Panc1 (cell line): Measurements from ENCODE around the gene SOCS1. TPM values are rescaled to one million over a fixed set of nuclear protein-coding genes. Genes with fewer than 3 reads are reported as not detected.

Source experiments
- ATAC-seq: fragments of 200-7000 bp; cut with Tn5 transposase; 2 replicates; pipeline ENCODE4 v1.9.1; 2020; ENCODE audit warnings: mild to moderate bottlenecking, moderate library complexity
- BruUV-seq: library from RNA; stranded (reverse); fragments of 400-500 nt; replicated peaks from 2 replicates; lab custom pipeline; 2021; lab: Mats Ljungman, UMichigan
- CTCF ChIA-PET: fragments of 300-600 bp; sonication (Branson Sonifier 250); formaldehyde crosslinking; loops from one replicate; lab custom pipeline; 2022; ENCODE audit warnings: antibody characterized with exemption; lab: Charles Lee
- POLR2A ChIA-PET: fragments of 300-600 bp; sonication (Branson Sonifier 250); formaldehyde crosslinking; loops from one replicate; lab custom pipeline; 2022; ENCODE audit warnings: antibody characterized with exemption; lab: Charles Lee
- DNase-seq: peaks from one replicate; pipeline ENCODE4 v3.0.0-alpha.2; 2010; ENCODE audit warnings: low read depth, low spot score
- H3K27ac ChIP-seq: 2 replicates; pipeline ENCODE4 v1.5.1; 2011; ENCODE audit warnings: mild to moderate bottlenecking, low read length, inconsistent platforms
- H3K27me3 ChIP-seq: fragments of 200-500 bp; sonication (Bioruptor generic); 2 replicates; pipeline ENCODE4 v1.6.0; 2014; ENCODE audit warnings: low read length, inconsistent platforms; ENCODE audit not compliant: control insufficient read depth, insufficient read depth
- H3K36me3 ChIP-seq: fragments of 200-500 bp; sonication (Bioruptor generic); 2 replicates; pipeline ENCODE4 v1.5.1; 2014; ENCODE audit warnings: inconsistent platforms, mild to moderate bottlenecking, low read length, moderate library complexity; ENCODE audit not compliant: control insufficient read depth, insufficient read depth
- H3K4me1 ChIP-seq: 2 replicates; pipeline ENCODE4 v1.5.1; 2011; ENCODE audit warnings: inconsistent platforms, mild to moderate bottlenecking, low read length, moderate library complexity; ENCODE audit not compliant: control insufficient read depth, insufficient read depth
- H3K4me3 ChIP-seq, 2 experiments: 2 replicates each; pipeline ENCODE4 v1.5.1; 2011 to 2012; ENCODE audit warnings: low read depth in 2 of 2, low read length in 2 of 2, mild to moderate bottlenecking in 2 of 2, inconsistent platforms in 1 of 2, moderate library complexity in 1 of 2
- H3K9me3 ChIP-seq: fragments of 200-500 bp; sonication (Bioruptor generic); 2 replicates; pipeline ENCODE4 v1.5.1; 2014; ENCODE audit warnings: low read depth, mild to moderate bottlenecking, inconsistent platforms, low read length, moderate library complexity; ENCODE audit not compliant: control insufficient read depth, insufficient read depth
- CTCF ChIP-seq: fragments of 450-650 bp; IDR thresholded peaks from 2 replicates; pipeline ENCODE4 v1.5.1; 2017; ENCODE audit warnings: mild to moderate bottlenecking
- POLR2AphosphoS5 ChIP-seq: IDR thresholded peaks from 2 replicates; pipeline ENCODE4 v1.6.1; 2012; ENCODE audit warnings: mild to moderate bottlenecking, low read depth, low read length, moderate library complexity
- REST ChIP-seq, 2 experiments: IDR thresholded peaks; 2 replicates each; pipeline ENCODE4 v1.6.1; 2011 to 2012; ENCODE audit warnings: low read depth in 2 of 2, control low read depth in 1 of 2, low read length in 1 of 2, mild to moderate bottlenecking in 1 of 2, moderate library complexity in 1 of 2; ENCODE audit not compliant: insufficient read depth in 1 of 2
- SIN3A ChIP-seq: IDR thresholded peaks from 2 replicates; pipeline ENCODE4 v1.6.1; 2012; ENCODE audit warnings: low read depth, mild to moderate bottlenecking, low read length, moderate library complexity, borderline replicate concordance; ENCODE audit not compliant: insufficient read depth
- in situ Hi-C: cut with HindIII; loops from 2 replicates; pipeline ENCODE4 v1.10.0; 2016; ENCODE audit warnings: low sequenced_read_pairs, low pct_unique_long_range_greater_than_20kb
- intact Hi-C: fragments of 100-400 bp; cut with micrococcal nuclease; formaldehyde crosslinking; loops from one replicate; pipeline ENCODE4 v1.10.0; 2022; ENCODE audit not compliant: unreplicated experiment
- total RNA-seq: library from RNA; stranded (reverse); gene quantifications from one replicate; pipeline ENCODE4 v1.2.1, GENCODE V29; 2021; ENCODE audit not compliant: unreplicated experiment

The SOCS1 gene
- total RNA-seq, 1 experiment from 2014 or later, result 4.8 TPM

- ChIA-PET POLR2A (no interaction called here), CTCF (interaction anchor here (0.7 kb wide), 1 partner anchor 87 kb away, joined by 4 read pairs; no protein-coding TSS in a partner anchor)
- no peak for TF ChIP-seq CTCF
- peak in 1 of 2 experiments; percentile 58; a peak in 1 of 4 replicates for TF ChIP-seq REST (IDR thresholded peaks at IDR 0.05; ENCODE audit: insufficient read depth in 1 of 2, low read depth in 2 of 2, low read length in 1 of 2)
- TF ChIP-seq SIN3A, result no peak
- no peak for TF ChIP-seq POLR2AphosphoS5
- no peak overlapping the region for H3K27ac ChIP-seq
- H3K27me3 ChIP-seq, result no peaks in the 10 kb centered on the region
- no peaks in the 10 kb centered on the region for H3K4me1 ChIP-seq
- ATAC-seq, result no peak
- H3K36me3 ChIP-seq, result no peaks in the 10 kb centered on the region
- no peak for DNase-seq
- in situ Hi-C loops (no loop called here), intact Hi-C loops (no loop called here)
- no peak overlapping the region for H3K4me3 ChIP-seq
- no peaks in the 10 kb centered on the region for H3K9me3 ChIP-seq
- BruUV-seq, result no TSS peak
Measured at GRCh38 chr16:11285842-11286241, 29.8 kb upstream of the SOCS1 start.

- TF ChIP-seq CTCF (no peak), REST (IDR thresholded peaks at IDR 0.05; ENCODE audit: insufficient read depth in 1 of 2, low read depth in 2 of 2, low read length in 1 of 2) (0 out of 4 replicates have a peak, but pooled peaks of 1 of the 2 experiments have one; percentile 16)
- in situ Hi-C loops, result no loop called here
- Histone ChIP-seq H3K36me3 (no peaks in the 10 kb centered on the region), H3K27ac (no peak overlapping the region), H3K9me3 (no peaks in the 10 kb centered on the region), H3K27me3 (no peaks in the 10 kb centered on the region), H3K4me1 (no peaks in the 10 kb centered on the region), H3K4me3 (no peak overlapping the region)
- intact Hi-C loops, result no loop called here
- DNase-seq, result no peak
- no peak for ATAC-seq
- ChIA-PET CTCF (no interaction called here), POLR2A (interaction anchor here (0.6 kb wide), 1 partner anchor 628 kb away, joined by 3 read pairs; no protein-coding TSS in a partner anchor)
- BruUV-seq, result no TSS peak
Measured at GRCh38 chr16:11283820-11284248, 27.8 kb upstream of the SOCS1 start.
